ENCODE results near the gene MED25.

DNA sequence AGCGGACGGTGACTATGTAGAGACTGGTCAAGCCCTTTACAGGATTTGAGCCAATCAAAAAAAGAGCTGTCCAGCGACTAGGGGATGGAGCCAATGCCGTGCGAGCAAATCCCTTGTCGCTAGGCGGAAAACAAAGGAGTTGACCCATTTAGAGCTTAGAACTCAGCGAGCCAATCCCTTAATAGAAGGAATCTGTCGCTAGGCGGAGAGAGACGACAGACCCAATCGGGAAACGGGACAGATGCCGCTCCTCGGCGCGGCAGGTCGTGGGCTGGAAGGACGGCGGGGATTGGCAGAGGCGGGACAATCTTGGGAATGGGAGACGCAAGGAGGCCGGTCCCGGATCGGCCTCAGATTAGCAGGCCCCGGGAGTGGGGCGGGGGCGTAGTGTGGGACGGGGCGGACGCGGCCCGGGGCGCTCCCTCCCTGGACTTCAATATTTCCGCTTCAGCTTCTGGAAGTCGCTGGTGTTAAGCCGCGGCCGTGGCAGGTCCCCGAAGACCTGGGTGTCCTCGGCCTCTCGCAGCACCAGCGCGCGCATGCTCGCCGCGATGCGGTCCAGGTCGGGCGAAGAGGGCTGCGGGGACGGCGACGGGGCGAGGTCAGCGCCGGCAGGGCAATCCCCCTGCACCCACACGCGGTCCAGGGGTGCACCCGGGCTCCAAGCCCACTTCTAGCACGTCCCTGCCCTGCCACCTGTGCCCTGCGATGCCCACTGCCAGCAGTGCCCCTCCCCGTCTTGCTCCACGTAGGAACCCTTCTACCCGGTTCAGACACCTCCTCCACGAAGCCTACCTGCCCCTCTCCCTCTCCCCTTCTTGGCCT, 51.6 kb downstream of the MED25 start:
- TF ChIP-seq, protein P1, sequence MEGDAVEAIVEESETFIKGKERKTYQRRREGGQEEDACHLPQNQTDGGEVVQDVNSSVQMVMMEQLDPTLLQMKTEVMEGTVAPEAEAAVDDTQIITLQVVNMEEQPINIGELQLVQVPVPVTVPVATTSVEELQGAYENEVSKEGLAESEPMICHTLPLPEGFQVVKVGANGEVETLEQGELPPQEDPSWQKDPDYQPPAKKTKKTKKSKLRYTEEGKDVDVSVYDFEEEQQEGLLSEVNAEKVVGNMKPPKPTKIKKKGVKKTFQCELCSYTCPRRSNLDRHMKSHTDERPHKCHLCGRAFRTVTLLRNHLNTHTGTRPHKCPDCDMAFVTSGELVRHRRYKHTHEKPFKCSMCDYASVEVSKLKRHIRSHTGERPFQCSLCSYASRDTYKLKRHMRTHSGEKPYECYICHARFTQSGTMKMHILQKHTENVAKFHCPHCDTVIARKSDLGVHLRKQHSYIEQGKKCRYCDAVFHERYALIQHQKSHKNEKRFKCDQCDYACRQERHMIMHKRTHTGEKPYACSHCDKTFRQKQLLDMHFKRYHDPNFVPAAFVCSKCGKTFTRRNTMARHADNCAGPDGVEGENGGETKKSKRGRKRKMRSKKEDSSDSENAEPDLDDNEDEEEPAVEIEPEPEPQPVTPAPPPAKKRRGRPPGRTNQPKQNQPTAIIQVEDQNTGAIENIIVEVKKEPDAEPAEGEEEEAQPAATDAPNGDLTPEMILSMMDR (conservative IDR thresholded peaks at IDR 0.05): no peak
- no peak for TF ChIP-seq EZH2 (IDR thresholded peaks at IDR 0.05; ENCODE audit: low read depth)
